ENCODE data around the gene PRDM15.

The PRDM15 gene

GRCh38 chr21:41861255-41861654 lies 17.9 kb downstream of the PRDM15 start:
- no peak for DNase-seq

GRCh38 chr21:41859297-41859980 lies 19.7 kb downstream of the PRDM15 start:
- DNase-seq, result no peak

GRCh38 chr21:41858466-41859296 lies 20.5 kb downstream of the PRDM15 start:
- no peak for DNase-seq

GRCh38 chr21:41857771-41858300 lies 21.3 kb downstream of the PRDM15 start:
- DNase-seq, result no peak

- no peak for DNase-seq
Measured at GRCh38 chr21:41856572-41856971, 22.6 kb downstream of the PRDM15 start.

- no peak for DNase-seq
Measured at GRCh38 chr21:41854426-41854995, 24.6 kb downstream of the PRDM15 start.

- DNase-seq, result no peak
Measured at GRCh38 chr21:41852929-41853320, 26.2 kb downstream of the PRDM15 start.

GRCh38 chr21:41852151-41852928 lies 26.8 kb downstream of the PRDM15 start:
- no peak for DNase-seq

GRCh38 chr21:41851090-41851790 lies 27.9 kb downstream of the PRDM15 start:
- no peak for DNase-seq

GRCh38 chr21:41850085-41850484 lies 29.1 kb downstream of the PRDM15 start:
- DNase-seq, result no peak

GRCh38 chr21:41848958-41849580 lies 30.1 kb downstream of the PRDM15 start:
- no peak for DNase-seq

- DNase-seq, result no peak
Measured at GRCh38 chr21:41848533-41848932, 30.6 kb downstream of the PRDM15 start.

GRCh38 chr21:41847066-41847804 lies 31.9 kb downstream of the PRDM15 start:
- no peak for DNase-seq

GRCh38 chr21:41846536-41846935 lies 32.6 kb downstream of the PRDM15 start:
- DNase-seq, result no peak

- DNase-seq, result no peak
Measured at GRCh38 chr21:41846033-41846317, 33.2 kb downstream of the PRDM15 start.

GRCh38 chr21:41845310-41846032 lies 33.7 kb downstream of the PRDM15 start:
- no peak for DNase-seq

- no peak for DNase-seq
Measured at GRCh38 chr21:41843584-41843983, 35.6 kb downstream of the PRDM15 start.

- DNase-seq, result no peak
Measured at GRCh38 chr21:41840880-41841279, 38.3 kb downstream of the PRDM15 start.

GRCh38 chr21:41839387-41840000 lies 39.6 kb downstream of the PRDM15 start:
- no peak for DNase-seq

- no peak for DNase-seq
Measured at GRCh38 chr21:41837756-41838297, 41.3 kb downstream of the PRDM15 start.

Measured in 8988T (cell line).